Aortic smooth muscle cell (primary cell): ENCODE data around the gene FGF14. TPM values are rescaled to one million over a fixed set of nuclear protein-coding genes. Genes with fewer than 3 reads are reported as not detected.

ENCODE experiments used
- total RNA-seq: library from RNA; depleted of rRNA; stranded (reverse); fragments of >200 nt; gene quantifications from 2 replicates; pipeline ENCODE4 v1.2.3, GENCODE V29; 2014

Gene FGF14
- 0.13 and 0.25 TPM in 2 replicates for total RNA-seq

DNA sequence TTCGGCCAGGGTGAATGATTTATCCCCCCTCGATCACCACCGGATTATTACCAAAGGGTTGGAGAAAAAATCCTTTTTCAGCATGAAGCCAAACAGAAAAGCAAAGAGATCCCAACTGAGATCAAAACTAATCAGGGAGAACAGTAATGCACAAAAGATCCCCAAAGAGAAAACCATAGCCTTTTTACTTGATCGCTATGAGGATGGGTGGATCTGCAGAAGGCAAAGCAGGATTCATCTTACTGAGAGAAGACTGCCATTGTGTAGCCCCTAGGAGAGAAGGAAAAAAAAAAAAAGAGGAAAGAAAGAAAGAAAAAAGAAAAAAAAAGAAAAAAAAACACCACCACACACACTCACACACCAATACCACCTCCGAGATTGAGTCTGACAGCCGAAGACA, at the start of gene FGF14:
Gene FGF14, minus strand, starts transcription at position 283 of the 400 bp plus-strand sequence.

Other genes starting within 250 kb of the FGF14 start
- gene TPP2, start 194.9 kb upstream of the FGF14 start, total RNA-seq = 54.7 and 62.3 TPM in 2 replicates